LHCN-M2 (cell line): ENCODE results near the gene DAZAP2. TPM values are rescaled to one million over a fixed set of nuclear protein-coding genes. Genes with fewer than 3 reads are reported as not detected.
"Not testable (repeated sequence)": the region's sequence is repeated elsewhere in the genome, so short reads cannot be mapped to it uniquely, and the experiment has no call there.

Source experiments
- DNase-seq: peaks from one replicate; pipeline ENCODE4 v3.0.0-alpha.2; 2012; ENCODE audit warnings: low read depth
- total RNA-seq: library from RNA; depleted of rRNA; stranded (reverse); fragments of >200 nt; gene quantifications from 2 replicates; pipeline ENCODE4 v1.2.3, GENCODE V29; 2014

The DAZAP2 gene
- total RNA-seq, 1 experiment from 2014 or later: 195 TPM

- no peak for DNase-seq
Observed at GRCh38 chr12:51247523-51248206, 9.0 kb downstream of the DAZAP2 start.

GRCh38 chr12:51253276-51253675, 14.7 kb downstream of the DAZAP2 start:
- no peak for DNase-seq

DNA sequence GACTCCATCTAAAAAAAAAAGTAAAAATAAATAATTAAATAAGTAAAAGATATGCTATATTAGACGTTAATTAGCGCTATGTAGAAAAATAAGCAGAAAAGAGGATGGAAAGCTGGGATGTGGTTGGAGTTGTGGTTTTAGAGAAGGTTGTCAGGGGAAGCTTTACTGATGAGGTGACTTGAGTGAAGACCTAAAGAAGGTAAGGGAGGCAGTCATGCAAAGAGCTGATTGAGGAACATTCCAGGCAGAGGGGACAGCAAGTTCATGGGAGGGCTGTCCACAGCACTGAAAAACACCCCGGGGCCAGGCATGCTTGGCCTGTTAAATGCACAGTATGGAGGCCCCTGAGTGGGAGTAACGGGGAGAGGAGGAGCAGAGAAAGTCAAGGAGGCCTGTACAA, 15.9 kb downstream of the DAZAP2 start:
- no peak for DNase-seq

DNA sequence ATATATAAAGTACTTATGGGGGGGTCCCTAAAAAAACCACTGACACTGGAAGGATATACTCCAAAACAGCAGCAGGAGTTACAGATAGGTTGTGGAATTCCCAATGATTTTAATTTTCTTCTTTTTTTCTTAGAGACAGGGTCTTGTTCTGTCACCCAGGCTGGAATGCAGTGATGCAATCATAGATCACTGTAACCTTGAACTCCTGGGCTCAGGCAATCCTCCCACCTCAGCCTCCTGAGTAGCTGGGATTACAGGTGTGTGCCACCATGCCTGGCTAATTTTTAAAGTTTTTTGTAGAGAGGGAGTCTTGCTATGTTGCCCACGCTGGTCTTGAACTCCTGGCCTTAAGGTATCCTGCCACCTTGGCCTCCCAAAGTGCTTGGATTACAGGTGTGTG, 21.0 kb downstream of the DAZAP2 start:
- DNase-seq: not testable (repeated sequence)

DNA sequence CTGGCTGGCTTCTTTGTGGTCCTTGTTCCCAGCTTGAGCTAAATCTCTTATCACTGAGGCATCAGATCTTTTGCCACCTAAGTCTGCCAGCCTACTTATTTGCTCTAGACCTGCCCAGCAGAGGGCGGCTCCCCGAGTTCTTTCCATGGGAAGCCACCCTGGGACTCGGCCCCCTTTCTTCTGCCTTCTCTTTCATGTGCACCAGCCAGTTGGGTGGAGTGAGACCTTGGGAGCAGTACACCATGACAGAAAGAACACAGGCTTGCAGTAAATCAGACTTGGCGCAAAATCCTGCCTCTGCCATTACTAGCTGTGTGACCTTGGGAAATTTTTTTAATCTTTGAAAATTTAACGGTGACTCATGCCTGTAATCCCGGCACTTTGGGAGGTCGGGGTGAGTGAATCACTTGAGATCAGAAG, 24.1 kb downstream of the DAZAP2 start:
- DNase-seq: peak; percentile 64

DNA sequence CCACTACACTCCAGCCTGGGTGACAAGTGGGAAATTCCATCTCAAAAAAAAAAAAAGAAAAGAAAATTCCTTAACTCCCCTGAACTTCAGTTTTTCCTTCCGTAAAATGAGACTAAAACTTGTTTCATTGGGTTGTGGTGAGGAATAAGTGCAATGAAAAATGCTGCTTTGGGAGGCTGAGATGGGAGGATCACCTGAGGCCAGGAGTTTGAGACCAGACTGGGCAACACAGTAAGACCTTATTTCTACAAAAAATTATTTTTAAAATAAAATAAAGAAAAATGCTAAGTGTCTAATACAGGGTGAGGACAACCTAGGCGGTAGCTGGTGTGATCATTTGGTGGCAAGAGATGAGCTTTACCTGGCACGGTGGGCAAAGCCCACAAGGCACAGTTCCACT, 24.7 kb downstream of the DAZAP2 start:
- DNase-seq: no peak

GRCh38 chr12:51264297-51264696, 25.7 kb downstream of the DAZAP2 start:
- no peak for DNase-seq

DNA sequence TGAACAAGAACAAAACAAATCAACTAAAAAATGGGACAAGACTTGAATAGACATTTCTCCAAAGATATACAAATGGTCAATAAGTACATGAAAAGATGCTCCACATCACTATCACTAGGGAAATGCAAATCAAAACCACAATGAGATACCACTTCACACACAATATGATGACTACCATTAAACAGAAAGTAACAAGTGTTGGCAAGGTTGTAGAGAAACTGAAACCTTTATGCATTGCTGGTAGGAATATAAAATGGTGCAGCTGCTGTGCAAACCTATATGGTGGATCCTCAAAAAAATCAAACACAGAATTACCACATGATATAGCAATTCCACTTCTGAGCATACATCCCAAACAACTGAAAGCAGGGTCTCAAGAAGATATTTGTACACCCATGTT, 26.4 kb downstream of the DAZAP2 start:
- no peak for DNase-seq

DNA sequence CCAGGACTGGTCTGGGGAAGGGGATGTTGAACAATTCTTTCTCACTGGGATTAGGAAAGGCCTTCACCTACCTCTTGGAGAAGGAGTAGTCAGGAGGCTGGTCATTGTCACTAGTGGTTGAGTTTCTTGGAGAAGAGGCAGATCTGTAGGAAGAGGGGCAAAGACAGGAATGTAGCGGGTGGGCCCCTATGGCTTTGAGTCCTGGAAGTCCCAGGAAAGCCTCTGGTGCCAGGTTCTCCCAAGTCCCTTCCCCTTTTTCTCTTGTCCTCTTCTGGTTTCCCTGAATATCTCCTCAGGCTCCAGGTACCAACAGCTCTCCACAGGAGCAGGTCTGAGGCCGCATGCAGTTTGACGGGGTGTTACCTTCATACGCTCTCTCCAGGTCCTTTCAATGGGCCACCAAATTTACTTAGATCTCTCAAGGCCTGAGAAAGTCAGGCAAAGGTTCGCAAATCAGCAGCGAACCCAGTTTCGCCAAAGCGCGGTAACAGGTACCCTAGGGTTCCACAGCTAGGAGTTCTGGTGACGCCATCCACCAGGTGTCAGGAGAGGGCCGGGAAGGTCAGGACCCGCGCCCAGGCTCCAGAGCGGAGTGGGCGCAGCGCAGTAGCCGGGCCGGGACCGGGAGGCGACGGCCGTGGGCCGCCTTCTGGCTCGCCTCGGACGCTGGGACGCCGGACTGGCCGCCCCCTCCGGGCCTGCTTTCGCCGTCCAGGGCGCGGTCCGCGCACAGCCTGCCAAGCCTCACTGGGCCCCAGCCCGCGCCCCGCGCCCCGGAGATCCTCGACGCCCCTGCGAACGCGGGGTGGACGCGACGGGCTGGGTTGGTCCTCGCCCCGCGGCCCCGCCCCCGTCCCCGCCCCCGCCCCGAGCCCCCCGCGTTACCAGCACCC, 30.8 kb downstream of the DAZAP2 start:
- DNase-seq: peak; percentile 48

DNA sequence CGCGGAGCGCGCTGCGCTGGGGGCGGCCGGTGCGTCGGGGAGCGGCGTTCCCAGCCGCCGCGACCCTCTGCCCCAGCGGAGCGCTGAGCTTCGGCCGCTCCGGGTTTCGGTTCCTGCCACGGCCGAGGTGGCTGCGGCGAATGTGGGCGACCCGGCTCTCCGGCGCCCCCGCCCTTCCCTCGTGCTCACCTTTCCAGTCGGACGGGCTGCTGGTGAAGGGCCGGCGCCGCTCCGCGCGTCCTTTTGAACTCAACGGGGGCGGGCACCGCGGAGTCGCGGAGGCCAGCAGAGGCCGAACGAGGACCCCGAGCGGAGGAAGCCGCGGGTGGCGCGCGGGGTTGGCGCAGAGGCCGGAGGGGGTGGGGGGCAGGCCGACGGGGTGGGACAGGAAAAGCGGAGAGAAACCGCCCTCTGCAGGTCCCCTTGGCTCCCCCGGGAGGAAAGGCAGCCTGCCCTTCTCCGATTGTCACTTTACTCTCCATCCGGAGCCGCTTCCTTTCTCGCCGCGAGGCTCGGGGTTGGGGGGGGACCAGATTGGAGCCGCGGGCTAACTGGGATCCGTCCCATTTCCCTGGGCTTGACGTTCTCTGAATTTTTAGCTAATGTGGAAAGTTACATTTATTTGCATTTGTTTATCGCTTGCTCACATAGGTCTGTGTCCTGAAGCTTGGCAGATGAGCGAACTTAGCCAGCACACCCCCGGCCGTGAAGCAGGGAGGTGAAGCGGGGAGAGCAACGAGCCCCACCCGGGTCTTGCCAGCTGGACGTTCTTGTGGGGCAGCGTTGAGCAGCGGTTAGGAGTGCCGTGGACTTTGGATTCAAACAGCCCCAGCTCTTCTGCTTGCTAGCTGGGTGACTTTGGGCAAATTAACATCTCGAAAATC, 31.7 kb downstream of the DAZAP2 start, which contains the start of gene SMAGP:
Gene SMAGP (minus strand): TSS at position 349 of the 884 bp plus-strand sequence. CDS start 1,137 bp downstream, outside the sequence.
- peak; percentile 43 for DNase-seq

- peak; percentile 87 for DNase-seq
Observed at GRCh38 chr12:51270951-51271518, 32.4 kb downstream of the DAZAP2 start.

DNA sequence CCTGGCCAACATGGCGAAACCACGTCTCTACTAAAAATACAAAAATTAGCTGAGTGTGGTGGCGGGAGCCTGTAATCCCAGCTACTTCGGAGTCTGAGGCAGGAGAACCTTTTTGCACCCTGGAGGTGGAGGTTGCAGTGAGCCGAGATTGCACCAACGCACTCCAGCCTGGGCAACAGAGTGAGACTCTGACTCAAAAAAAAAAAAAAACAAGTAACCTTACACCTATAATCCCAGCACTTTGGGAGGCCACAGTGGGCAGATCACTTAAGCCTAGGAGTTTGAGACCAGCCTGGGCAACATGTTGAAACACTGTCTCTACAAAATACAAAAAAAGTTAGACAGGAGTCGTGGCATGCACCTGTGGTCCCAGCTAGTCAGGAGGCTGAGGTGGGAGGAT, 34.2 kb downstream of the DAZAP2 start:
- not testable (repeated sequence) for DNase-seq

DNA sequence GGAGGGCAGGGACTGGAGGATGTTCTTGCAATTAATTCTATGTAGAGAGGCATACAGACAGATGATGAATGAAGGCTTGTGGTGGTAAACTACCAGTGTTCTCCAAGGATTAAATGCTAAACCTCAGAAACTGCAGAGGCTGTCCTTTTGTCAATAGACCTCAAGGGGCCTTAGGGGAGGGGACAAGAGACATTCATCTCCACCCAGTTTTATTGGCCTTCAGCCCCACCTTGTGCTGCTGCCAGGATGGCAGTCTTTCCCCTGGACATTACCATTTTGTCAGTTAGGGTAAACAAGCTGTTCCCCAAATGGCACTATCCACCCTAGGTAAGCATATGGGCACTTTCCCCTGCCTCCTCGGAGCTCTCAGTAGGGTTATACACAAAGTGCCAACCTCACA, 36.5 kb downstream of the DAZAP2 start:
- DNase-seq: no peak

DNA sequence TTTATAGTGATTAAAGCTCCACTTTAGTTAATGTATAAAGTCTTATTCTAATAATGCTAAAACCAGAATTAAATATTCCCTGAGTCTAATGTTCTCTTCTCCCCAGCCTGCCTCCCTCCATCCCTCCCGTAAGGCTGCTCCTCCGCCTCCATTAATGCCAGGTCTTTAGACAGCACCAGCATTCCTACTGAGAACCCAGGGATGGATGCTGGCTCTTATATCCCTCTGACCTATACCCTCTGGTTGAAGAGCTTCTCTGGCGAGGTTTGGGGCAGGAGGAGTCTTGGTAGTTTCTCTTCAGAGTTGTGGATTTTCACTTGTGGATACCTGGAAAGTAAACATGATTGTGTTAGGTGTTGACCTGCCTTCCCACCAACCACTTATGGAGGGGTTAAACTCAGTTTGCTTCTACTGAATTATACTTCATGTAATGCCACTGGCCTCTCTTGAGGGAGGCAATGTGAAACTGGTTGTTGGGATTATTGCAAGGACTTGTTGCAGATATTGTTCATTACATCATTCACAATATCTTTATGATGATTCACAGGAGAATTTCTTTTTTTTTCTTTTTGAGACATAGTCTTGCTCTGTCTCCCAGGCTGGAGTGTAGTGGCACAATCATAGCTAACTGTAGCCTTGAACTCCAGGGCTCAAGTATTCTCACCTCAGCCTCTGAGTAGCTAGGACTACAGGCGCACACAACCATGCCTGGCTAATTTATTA, 42.7 kb downstream of the DAZAP2 start:
- DNase-seq: peak; percentile 36

DNA sequence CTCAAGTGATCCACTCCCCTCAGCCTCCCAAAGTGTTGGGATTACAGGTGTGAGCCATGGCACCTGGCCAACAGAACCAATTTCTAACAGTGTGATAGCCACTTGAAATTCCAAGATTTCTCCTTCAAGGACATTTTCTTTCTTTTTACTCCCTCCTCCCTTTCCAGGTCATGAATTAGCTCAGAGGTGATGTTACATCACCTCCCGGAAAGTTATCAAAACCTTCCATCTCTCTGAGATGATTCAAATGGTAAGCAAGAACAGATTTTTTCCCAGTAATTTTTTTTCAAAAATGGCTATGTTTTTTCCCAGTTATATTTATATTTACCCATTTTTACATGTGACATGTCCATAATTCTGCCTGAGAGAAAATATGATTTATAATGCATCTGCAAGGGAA, 47.2 kb downstream of the DAZAP2 start:
- no peak for DNase-seq

- not testable (repeated sequence) for DNase-seq
Observed at GRCh38 chr12:51291603-51292513, 53.2 kb downstream of the DAZAP2 start.
